ENCODE results near the gene WDR83.
"Not testable (repeated sequence)": the region's sequence is repeated elsewhere in the genome, so short reads cannot be mapped to it uniquely, and the experiment has no call there.

WDR83 gene

GRCh38 chr19:12666265-12667048 lies at the start of gene WDR83, which contains the start of gene MAN2B1:
TSS of gene WDR83 (plus strand) at chr19:12666807. CDS start at chr19:12669791, 2,984 bp downstream.
TSS of gene MAN2B1 (minus strand) at chr19:12666742. CDS start at chr19:12666701, 41 bp downstream.
- Histone ChIP-seq H3K9ac (ENCODE audit: low read depth, low read length) (peak within 1 kb of the TSS; percentile 46; the same call in 1 of the 2 replicates), H3K4me1 (ENCODE audit: control insufficient read depth, insufficient read depth, low read length) (peaks cover 9% of the 10 kb centered on the region), H3K36me3 (ENCODE audit: control insufficient read depth, insufficient read depth, low read length) (peaks cover 20% of the 10 kb centered on the region), H3K27ac (ENCODE audit: low read depth, low read length) (peak within 1 kb of the TSS; percentile 63), H3K9me3 (ENCODE audit: control insufficient read depth, insufficient read depth, low read length) (no peaks in the 10 kb centered on the region), H3K4me3 (ENCODE audit: low read depth, low read length) (peak within 1 kb of the TSS; percentile 94), H3K27me3 (ENCODE audit: control insufficient read depth, insufficient read depth, low read length) (no peaks in the 10 kb centered on the region)

- no peak overlapping the region for H3K9ac ChIP-seq (ENCODE audit: low read depth, low read length)
- H3K4me3 ChIP-seq (ENCODE audit: low read depth, low read length) = no peak overlapping the region
- peaks cover 23% of the 10 kb centered on the region for H3K36me3 ChIP-seq (ENCODE audit: control insufficient read depth, insufficient read depth, low read length)
- H3K27me3 ChIP-seq (ENCODE audit: control insufficient read depth, insufficient read depth, low read length) = no peaks in the 10 kb centered on the region
- no peaks in the 10 kb centered on the region for H3K9me3 ChIP-seq (ENCODE audit: control insufficient read depth, insufficient read depth, low read length)
- no peak overlapping the region for H3K27ac ChIP-seq (ENCODE audit: low read depth, low read length)
- no peaks in the 10 kb centered on the region for H3K4me1 ChIP-seq (ENCODE audit: control insufficient read depth, insufficient read depth, low read length)
Observed at GRCh38 chr19:12617646-12618045, 49.0 kb upstream of the WDR83 start.

DNA sequence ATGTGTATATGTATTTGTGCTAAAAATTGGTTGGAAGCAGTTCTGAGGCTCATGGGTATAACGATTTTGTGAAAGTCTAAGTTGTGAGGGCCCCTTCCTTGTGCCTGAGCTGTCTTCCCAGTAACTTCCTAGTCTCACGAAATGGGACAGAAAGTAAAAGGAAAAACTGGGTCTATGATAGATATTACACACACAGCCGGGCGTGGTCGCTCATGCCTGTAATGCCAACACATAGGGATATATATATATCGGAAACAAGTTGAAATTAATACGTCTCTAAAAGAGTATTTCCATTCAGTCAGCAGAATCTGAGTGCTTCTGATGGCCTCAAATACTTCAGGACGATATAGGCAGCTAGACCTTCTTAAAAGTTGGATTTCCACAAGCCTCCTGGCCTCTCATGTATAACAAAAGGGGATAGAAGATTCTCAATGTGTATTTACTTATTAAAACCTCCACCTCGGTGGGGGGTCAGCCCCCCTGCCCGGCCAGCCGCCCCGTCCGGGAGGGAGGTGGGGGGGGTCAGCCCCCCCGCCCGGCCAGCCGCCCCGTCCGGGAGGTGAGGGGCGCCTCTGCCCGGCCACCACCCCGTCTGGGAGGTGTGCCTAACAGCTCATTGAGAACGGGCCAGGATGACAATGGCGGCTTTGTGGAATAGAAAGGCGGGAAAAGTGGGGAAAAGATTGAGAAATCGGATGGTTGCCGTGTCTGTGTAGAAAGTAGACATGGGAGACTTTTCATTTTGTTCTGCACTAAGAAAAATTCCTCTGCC lies 45.2 kb upstream of the WDR83 start:
- not testable (repeated sequence) for H3K9me3 ChIP-seq (ENCODE audit: control insufficient read depth, insufficient read depth, low read length); H3K4me3 ChIP-seq (ENCODE audit: low read depth, low read length); H3K27me3 ChIP-seq (ENCODE audit: control insufficient read depth, insufficient read depth, low read length); H3K4me1 ChIP-seq (ENCODE audit: control insufficient read depth, insufficient read depth, low read length); H3K9ac ChIP-seq (ENCODE audit: low read depth, low read length)
- peaks cover 33% of the 10 kb centered on the region for H3K36me3 ChIP-seq (ENCODE audit: control insufficient read depth, insufficient read depth, low read length)
- peak overlapping the region; percentile 32 for H3K27ac ChIP-seq (ENCODE audit: low read depth, low read length)

- Histone ChIP-seq H3K27me3 (ENCODE audit: control insufficient read depth, insufficient read depth, low read length) (no peaks in the 10 kb centered on the region), H3K4me1 (ENCODE audit: control insufficient read depth, insufficient read depth, low read length) (no peaks in the 10 kb centered on the region), H3K36me3 (ENCODE audit: control insufficient read depth, insufficient read depth, low read length) (peaks cover 51% of the 10 kb centered on the region), H3K4me3 (ENCODE audit: low read depth, low read length) (no peak overlapping the region), H3K27ac (ENCODE audit: low read depth, low read length) (no peak overlapping the region), H3K9ac (ENCODE audit: low read depth, low read length) (no peak overlapping the region), H3K9me3 (ENCODE audit: control insufficient read depth, insufficient read depth, low read length) (peaks cover 19% of the 10 kb centered on the region)
Observed at GRCh38 chr19:12623361-12624031, 43.1 kb upstream of the WDR83 start.

DNA sequence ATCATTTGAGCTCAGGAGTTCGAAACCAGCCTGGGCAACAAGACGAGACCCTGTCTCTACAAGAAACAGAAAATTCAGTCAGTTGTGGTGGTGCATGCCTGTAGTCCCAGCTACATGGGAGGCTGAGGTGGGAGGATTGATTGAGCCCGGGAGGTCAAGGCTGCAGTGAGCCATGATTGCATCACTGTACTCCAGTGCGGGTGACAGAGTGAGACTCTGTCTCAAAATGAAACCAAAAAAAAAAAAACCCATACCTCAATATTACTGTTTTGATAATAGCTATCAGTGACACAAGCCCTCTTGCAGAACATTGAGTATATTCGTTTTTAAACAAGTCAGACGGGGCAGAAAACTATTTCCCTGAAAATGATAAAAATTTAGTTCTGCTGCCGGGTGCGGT lies 39.6 kb upstream of the WDR83 start:
- H3K27me3 ChIP-seq (ENCODE audit: control insufficient read depth, insufficient read depth, low read length) = no peaks in the 10 kb centered on the region
- H3K4me1 ChIP-seq (ENCODE audit: control insufficient read depth, insufficient read depth, low read length) = no peaks in the 10 kb centered on the region
- H3K4me3 ChIP-seq (ENCODE audit: low read depth, low read length) = no peak overlapping the region
- no peak overlapping the region for H3K9ac ChIP-seq (ENCODE audit: low read depth, low read length)
- H3K9me3 ChIP-seq (ENCODE audit: control insufficient read depth, insufficient read depth, low read length) = peaks cover 37% of the 10 kb centered on the region
- no peak overlapping the region for H3K27ac ChIP-seq (ENCODE audit: low read depth, low read length)
- peaks cover 74% of the 10 kb centered on the region for H3K36me3 ChIP-seq (ENCODE audit: control insufficient read depth, insufficient read depth, low read length)

DNA sequence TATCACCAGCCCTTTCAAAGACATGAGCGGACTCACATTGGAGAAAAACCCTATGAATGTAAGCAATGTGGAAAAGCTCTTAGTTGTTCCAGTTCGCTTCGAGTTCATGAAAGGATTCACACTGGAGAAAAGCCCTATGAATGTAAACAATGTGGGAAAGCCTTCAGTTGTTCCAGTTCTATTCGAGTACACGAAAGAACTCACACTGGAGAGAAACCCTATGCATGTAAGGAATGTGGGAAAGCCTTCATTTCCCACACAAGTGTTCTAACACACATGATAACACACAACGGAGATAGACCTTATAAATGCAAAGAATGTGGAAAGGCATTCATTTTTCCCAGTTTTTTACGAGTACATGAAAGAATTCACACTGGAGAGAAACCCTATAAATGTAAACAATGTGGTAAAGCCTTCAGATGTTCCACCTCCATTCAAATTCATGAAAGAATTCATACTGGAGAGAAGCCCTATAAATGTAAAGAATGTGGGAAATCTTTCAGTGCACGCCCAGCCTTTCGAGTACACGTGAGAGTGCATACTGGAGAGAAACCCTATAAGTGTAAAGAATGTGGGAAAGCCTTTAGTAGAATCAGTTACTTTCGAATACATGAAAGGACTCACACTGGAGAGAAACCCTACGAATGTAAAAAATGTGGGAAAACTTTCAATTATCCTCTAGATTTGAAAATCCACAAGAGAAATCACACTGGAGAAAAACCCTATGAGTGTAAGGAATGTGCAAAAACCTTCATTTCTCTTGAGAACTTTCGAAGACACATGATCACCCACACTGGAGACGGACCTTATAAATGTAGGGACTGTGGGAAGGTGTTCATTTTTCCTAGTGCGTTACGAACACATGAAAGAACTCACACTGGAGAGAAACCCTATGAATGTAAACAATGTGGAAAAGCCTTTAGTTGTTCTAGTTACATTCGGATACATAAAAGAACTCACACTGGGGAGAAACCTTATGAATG lies 38.3 kb upstream of the WDR83 start:
- peaks cover 37% of the 10 kb centered on the region for H3K9me3 ChIP-seq (ENCODE audit: control insufficient read depth, insufficient read depth, low read length)
- H3K4me1 ChIP-seq (ENCODE audit: control insufficient read depth, insufficient read depth, low read length) = no peaks in the 10 kb centered on the region
- H3K9ac ChIP-seq (ENCODE audit: low read depth, low read length) = no peak overlapping the region
- no peak overlapping the region for H3K4me3 ChIP-seq (ENCODE audit: low read depth, low read length)
- no peaks in the 10 kb centered on the region for H3K27me3 ChIP-seq (ENCODE audit: control insufficient read depth, insufficient read depth, low read length)
- peaks cover 71% of the 10 kb centered on the region for H3K36me3 ChIP-seq (ENCODE audit: control insufficient read depth, insufficient read depth, low read length)
- no peak overlapping the region for H3K27ac ChIP-seq (ENCODE audit: low read depth, low read length)

DNA sequence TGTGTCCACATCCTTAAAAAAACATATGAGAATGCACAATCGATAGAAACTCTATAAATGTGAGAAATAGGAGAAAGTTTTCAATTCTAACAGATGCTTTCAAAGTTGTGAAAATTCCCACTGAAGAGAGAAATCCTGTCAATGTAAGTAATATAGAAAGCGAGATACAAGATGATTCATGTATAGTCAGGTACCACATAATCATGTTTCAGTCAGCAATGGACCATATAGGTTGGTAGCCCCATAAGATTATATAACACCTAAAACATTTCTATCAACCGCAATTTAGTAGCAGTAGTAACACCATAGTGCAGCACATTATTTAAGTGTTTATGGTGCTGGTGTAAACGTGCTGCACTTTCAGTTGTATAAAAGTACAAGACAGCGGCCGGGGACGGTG lies 37.4 kb upstream of the WDR83 start:
- Histone ChIP-seq H3K9ac (ENCODE audit: low read depth, low read length) (no peak overlapping the region), H3K4me1 (ENCODE audit: control insufficient read depth, insufficient read depth, low read length) (no peaks in the 10 kb centered on the region), H3K27ac (ENCODE audit: low read depth, low read length) (no peak overlapping the region), H3K27me3 (ENCODE audit: control insufficient read depth, insufficient read depth, low read length) (no peaks in the 10 kb centered on the region), H3K36me3 (ENCODE audit: control insufficient read depth, insufficient read depth, low read length) (peaks cover 63% of the 10 kb centered on the region), H3K9me3 (ENCODE audit: control insufficient read depth, insufficient read depth, low read length) (peaks cover 37% of the 10 kb centered on the region), H3K4me3 (ENCODE audit: low read depth, low read length) (no peak overlapping the region)

- Histone ChIP-seq H3K36me3 (ENCODE audit: control insufficient read depth, insufficient read depth, low read length) (no peaks in the 10 kb centered on the region), H3K27ac (ENCODE audit: low read depth, low read length) (no peak overlapping the region), H3K4me1 (ENCODE audit: control insufficient read depth, insufficient read depth, low read length) (no peaks in the 10 kb centered on the region), H3K4me3 (ENCODE audit: low read depth, low read length) (no peak overlapping the region), H3K9me3 (ENCODE audit: control insufficient read depth, insufficient read depth, low read length) (no peaks in the 10 kb centered on the region), H3K27me3 (ENCODE audit: control insufficient read depth, insufficient read depth, low read length) (no peaks in the 10 kb centered on the region; the same call in 1 of the 2 replicates), H3K9ac (ENCODE audit: low read depth, low read length) (no peak overlapping the region)
Observed at GRCh38 chr19:12636631-12637030, 30.0 kb upstream of the WDR83 start.

GRCh38 chr19:12638611-12639182 lies 27.9 kb upstream of the WDR83 start:
- H3K4me3 ChIP-seq (ENCODE audit: low read depth, low read length) = no peak overlapping the region
- H3K4me1 ChIP-seq (ENCODE audit: control insufficient read depth, insufficient read depth, low read length) = no peaks in the 10 kb centered on the region
- H3K9ac ChIP-seq (ENCODE audit: low read depth, low read length) = no peak overlapping the region
- no peaks in the 10 kb centered on the region for H3K9me3 ChIP-seq (ENCODE audit: control insufficient read depth, insufficient read depth, low read length)
- H3K27me3 ChIP-seq (ENCODE audit: control insufficient read depth, insufficient read depth, low read length) = no peaks in the 10 kb centered on the region; the same call in 1 of the 2 replicates
- H3K27ac ChIP-seq (ENCODE audit: low read depth, low read length) = no peak overlapping the region
- H3K36me3 ChIP-seq (ENCODE audit: control insufficient read depth, insufficient read depth, low read length) = no peaks in the 10 kb centered on the region
